Left colon (tissue), 2 donors: Measurements from ENCODE around the gene BIVM. TPM values are rescaled to one million over a fixed set of nuclear protein-coding genes. Genes with fewer than 3 reads are reported as not detected.
"Not testable (repeated sequence)": the region's sequence is repeated elsewhere in the genome, so short reads cannot be mapped to it uniquely, and the experiment has no call there.

Experiments used
- ATAC-seq: fragments of 200-7000 bp; cut with Tn5 transposase; one replicate; pipeline ENCODE4 v1.9.1; 2020; ENCODE audit warnings: mild to moderate bottlenecking, moderate library complexity
- DNase-seq, 2 donors: peaks; one replicate each; pipeline ENCODE4 v3.0.0-alpha.2; 2020
- intact Hi-C, 2 donors: fragments of 100-400 bp; cut with DNase I in 1 of 2; cut with micrococcal nuclease in 1 of 2; formaldehyde crosslinking; loops; one replicate each; pipeline versions ENCODE4 v1.11.2 to v1.14.0; 2022; cut with DNase I, micrococcal nuclease
- total RNA-seq, 2 donors: library from RNA; stranded (reverse); fragmentation: NEBNext Ultra II Directional; extraction: Animal tissue kit (Norgen Biotek cat#: 25700); gene quantifications; one replicate each; pipeline ENCODE4 v1.2.1, GENCODE V29; 2021
- donor health status: DM: no; HTN: no; CAD: no.
- donor health status: DM: yes; HTN: yes; CAD: no.

Gene BIVM
- total RNA-seq, 2 donors from 2014 or later = 14.9 to 15.1 TPM

- DNase-seq = no peak
- intact Hi-C loops = no loop called here
- ATAC-seq = no peak
These were observed 19.3 kb upstream of the BIVM start for GRCh38 chr13:102779436-102780159.

- not testable (repeated sequence) for ATAC-seq
These were observed 18.3 kb upstream of the BIVM start for GRCh38 chr13:102780656-102781055.

GRCh38 chr13:102781591-102781990 is 17.3 kb upstream of the BIVM start:
- DNase-seq = no peak
- no peak for ATAC-seq
- intact Hi-C loops = no loop called here

More at GRCh38 chr13:102780656-102781055, 18.3 kb upstream of the BIVM start:
- DNase-seq, intact Hi-C loops: not testable (repeated sequence)

- ATAC-seq (no peak), DNase-seq (no peak)
- intact Hi-C loops = no loop called here
These were observed 14.4 kb upstream of the BIVM start for GRCh38 chr13:102784483-102784882.

- no peak for DNase-seq
- no peak for ATAC-seq
- intact Hi-C loops = no loop called here
These were observed 10.2 kb upstream of the BIVM start for GRCh38 chr13:102788683-102789082.

- intact Hi-C loops = no loop called here
- no peak for DNase-seq
- no peak for ATAC-seq
These were observed 6.5 kb upstream of the BIVM start for GRCh38 chr13:102792396-102792795.

- intact Hi-C loops = no loop called here
- ATAC-seq (no peak), DNase-seq (no peak)
These were observed 5.1 kb upstream of the BIVM start for GRCh38 chr13:102793611-102794355.

- DNase-seq (peak; percentile 27 to 39), ATAC-seq (peak; percentile 26)
- intact Hi-C loops = no loop called here
These were observed 666 bp downstream of the BIVM start for GRCh38 chr13:102799426-102800144.

- peak; percentile 84 for ATAC-seq
- intact Hi-C loops = no loop called here
These were observed 1.5 kb downstream of the BIVM start for GRCh38 chr13:102800145-102801041.

GRCh38 chr13:102805680-102806079 is 6.8 kb downstream of the BIVM start:
- ATAC-seq = no peak
- intact Hi-C loops = no loop called here
- no peak for DNase-seq

More at GRCh38 chr13:102800145-102801041, 1.5 kb downstream of the BIVM start:
- peak; percentile 79 to 90 for DNase-seq

GRCh38 chr13:102807699-102808098 is 8.8 kb downstream of the BIVM start:
- intact Hi-C loops = no loop called here
- ATAC-seq (no peak), DNase-seq (no peak)

GRCh38 chr13:102812611-102813287 is 13.8 kb downstream of the BIVM start:
- intact Hi-C loops = no loop called here
- no peak for DNase-seq
- ATAC-seq = no peak

GRCh38 chr13:102814025-102814607 is 15.2 kb downstream of the BIVM start:
- intact Hi-C loops = no loop called here
- DNase-seq = no peak
- ATAC-seq = no peak

GRCh38 chr13:102814793-102815192 is 15.9 kb downstream of the BIVM start:
- DNase-seq (no peak), ATAC-seq (no peak)
- intact Hi-C loops = no loop called here

GRCh38 chr13:102815788-102816187 is 16.9 kb downstream of the BIVM start:
- intact Hi-C loops = no loop called here
- no peak for ATAC-seq
- no peak for DNase-seq

- DNase-seq (no peak), ATAC-seq (no peak)
- intact Hi-C loops = no loop called here
These were observed 17.8 kb downstream of the BIVM start for GRCh38 chr13:102816708-102817107.

- intact Hi-C loops = no loop called here
- DNase-seq (no peak), ATAC-seq (no peak)
These were observed 18.3 kb downstream of the BIVM start for GRCh38 chr13:102817241-102817640.

GRCh38 chr13:102817907-102818306 is 19.0 kb downstream of the BIVM start:
- DNase-seq (no peak), ATAC-seq (no peak)
- intact Hi-C loops = no loop called here
